ENCODE measurements around the gene RPLP1. TPM values are rescaled to one million over a fixed set of nuclear protein-coding genes. Genes with fewer than 3 reads are reported as not detected.

The RPLP1 gene
- total RNA-seq, 1 donor, result 223 TPM

GRCh38 chr15:69412274-69412673 lies 40.3 kb upstream of the RPLP1 start:
- no peak overlapping the region for H3K4me3 ChIP-seq (ENCODE audit: low read depth, low read length)

DNA sequence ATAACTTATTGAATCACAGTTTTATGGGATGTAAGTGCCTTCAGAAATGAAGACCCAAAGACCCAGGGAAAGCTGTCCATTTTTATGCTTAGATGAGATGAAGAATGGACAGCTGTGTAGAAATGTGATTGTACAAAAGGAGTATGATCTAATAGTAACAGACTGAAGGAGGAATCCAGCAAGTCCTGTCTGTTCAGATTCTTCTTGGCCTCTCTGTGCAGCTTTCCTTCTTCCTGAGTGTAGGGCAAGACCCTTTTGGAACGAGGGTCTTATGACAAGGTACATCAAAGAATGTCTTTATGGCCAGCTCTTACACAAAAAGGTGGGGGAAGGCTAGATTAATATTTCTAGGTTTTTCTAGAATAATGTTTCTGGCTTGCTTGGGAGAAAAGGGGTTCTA lies 39.9 kb upstream of the RPLP1 start:
- no peak overlapping the region for H3K4me3 ChIP-seq (ENCODE audit: low read depth, low read length)
- DNase-seq (ENCODE audit: low read depth), result no peak
- TF ChIP-seq, protein P1, sequence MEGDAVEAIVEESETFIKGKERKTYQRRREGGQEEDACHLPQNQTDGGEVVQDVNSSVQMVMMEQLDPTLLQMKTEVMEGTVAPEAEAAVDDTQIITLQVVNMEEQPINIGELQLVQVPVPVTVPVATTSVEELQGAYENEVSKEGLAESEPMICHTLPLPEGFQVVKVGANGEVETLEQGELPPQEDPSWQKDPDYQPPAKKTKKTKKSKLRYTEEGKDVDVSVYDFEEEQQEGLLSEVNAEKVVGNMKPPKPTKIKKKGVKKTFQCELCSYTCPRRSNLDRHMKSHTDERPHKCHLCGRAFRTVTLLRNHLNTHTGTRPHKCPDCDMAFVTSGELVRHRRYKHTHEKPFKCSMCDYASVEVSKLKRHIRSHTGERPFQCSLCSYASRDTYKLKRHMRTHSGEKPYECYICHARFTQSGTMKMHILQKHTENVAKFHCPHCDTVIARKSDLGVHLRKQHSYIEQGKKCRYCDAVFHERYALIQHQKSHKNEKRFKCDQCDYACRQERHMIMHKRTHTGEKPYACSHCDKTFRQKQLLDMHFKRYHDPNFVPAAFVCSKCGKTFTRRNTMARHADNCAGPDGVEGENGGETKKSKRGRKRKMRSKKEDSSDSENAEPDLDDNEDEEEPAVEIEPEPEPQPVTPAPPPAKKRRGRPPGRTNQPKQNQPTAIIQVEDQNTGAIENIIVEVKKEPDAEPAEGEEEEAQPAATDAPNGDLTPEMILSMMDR (IDR thresholded peaks at IDR 0.05; ENCODE audit: insufficient read depth, low read length), result no peak

More at GRCh38 chr15:69412274-69412673, 40.3 kb upstream of the RPLP1 start:
- DNase-seq (ENCODE audit: low read depth), result no peak
- TF ChIP-seq, protein P1 (IDR thresholded peaks at IDR 0.05; ENCODE audit: insufficient read depth, low read length), result no peak

- peak within 1 kb of the TSS; percentile 86 for H3K4me3 ChIP-seq (ENCODE audit: low read depth, low read length)
- DNase-seq (ENCODE audit: low read depth), result peak; percentile 90
- TF ChIP-seq, protein P1 (IDR thresholded peaks at IDR 0.05; ENCODE audit: insufficient read depth, low read length), result no peak
Observed at GRCh38 chr15:69413822-69414700, 38.6 kb upstream of the RPLP1 start, which contains the start of gene KIF23. TSS of gene KIF23 (plus strand) at chr15:69414349. CDS start at chr15:69414466, 117 bp downstream.

DNA sequence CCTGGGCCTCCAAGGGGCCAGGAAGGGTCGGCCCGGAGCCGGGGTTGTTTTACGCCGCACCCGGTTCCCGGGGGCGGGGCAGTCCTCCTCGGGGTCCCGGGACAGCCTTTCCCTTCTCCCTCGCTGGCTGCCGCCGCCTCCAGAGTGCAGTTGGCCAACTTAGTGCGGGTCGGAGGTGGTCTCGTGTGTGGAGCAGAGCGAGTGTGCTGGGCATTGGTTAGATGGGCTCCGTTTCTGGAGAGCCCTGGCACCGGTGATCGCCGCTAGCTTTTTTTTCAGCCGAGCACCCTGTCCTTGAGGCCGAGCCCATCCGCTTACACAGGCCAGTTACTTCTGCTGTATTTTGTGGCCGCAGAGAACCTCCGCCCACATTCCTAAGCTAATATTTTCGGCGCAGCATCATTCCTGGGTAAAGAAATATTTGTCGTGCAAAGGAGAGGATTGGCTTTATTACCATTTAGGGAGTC lies 37.9 kb upstream of the RPLP1 start:
- peak; percentile 92 for DNase-seq (ENCODE audit: low read depth)
- TF ChIP-seq, protein P1 (IDR thresholded peaks at IDR 0.05; ENCODE audit: insufficient read depth, low read length), result no peak
- H3K4me3 ChIP-seq (ENCODE audit: low read depth, low read length), result peak overlapping the region; percentile 86

- DNase-seq (ENCODE audit: low read depth), result peak; percentile 34
Observed at GRCh38 chr15:69415381-69415780, 37.2 kb upstream of the RPLP1 start.

DNA sequence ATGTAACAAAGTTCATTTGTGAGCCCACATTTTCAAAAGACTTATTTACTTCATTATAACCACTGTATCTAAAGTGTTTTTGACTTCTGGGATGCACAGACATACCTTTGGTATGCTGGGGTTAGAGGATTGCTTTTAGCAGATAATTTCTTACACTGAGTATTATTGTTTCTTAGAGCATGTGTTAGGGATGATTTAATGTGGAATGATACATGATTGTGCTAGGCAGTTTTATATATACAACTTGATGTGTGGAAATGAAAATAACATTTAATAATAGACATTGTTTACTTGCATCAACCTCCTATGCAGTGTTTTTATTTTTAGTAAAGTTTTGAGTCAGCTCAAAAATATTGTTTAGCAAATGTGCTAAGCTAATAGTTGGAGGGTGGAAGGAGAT lies 35.0 kb upstream of the RPLP1 start:
- TF ChIP-seq, protein P1 (IDR thresholded peaks at IDR 0.05; ENCODE audit: insufficient read depth, low read length), result no peak
- no peak overlapping the region for H3K4me3 ChIP-seq (ENCODE audit: low read depth, low read length)
- DNase-seq (ENCODE audit: low read depth), result no peak

More at GRCh38 chr15:69415381-69415780, 37.2 kb upstream of the RPLP1 start:
- H3K4me3 ChIP-seq (ENCODE audit: low read depth, low read length), result peak overlapping the region; percentile 34
- TF ChIP-seq, protein P1 (IDR thresholded peaks at IDR 0.05; ENCODE audit: insufficient read depth, low read length), result no peak

All from fibroblast of the aortic adventitia (primary cell).